T-helper 1 cell treated with Interleukin-12 subunit alpha and Interleukin-12 subunit beta and Interleukin-4 antibody, amounts not matched to agents 30 ng/mL and 1 ng/mL, for 36 hours (primary cell): ENCODE data around the gene ARHGAP20. TPM values are rescaled to one million over a fixed set of nuclear protein-coding genes. Genes with fewer than 3 reads are reported as not detected.

Experiments
- intact Hi-C: fragments of 100-400 bp; cut with micrococcal nuclease; formaldehyde crosslinking; loops from one replicate; pipeline ENCODE4 v1.15.1; 2024
- total RNA-seq: library from RNA; stranded (reverse); gene quantifications from 2 replicates; pipeline ENCODE4 v1.2.3, GENCODE V29; 2022

ARHGAP20 gene
- total RNA-seq, 1 donor from 2014 or later, result not detected

DNA sequence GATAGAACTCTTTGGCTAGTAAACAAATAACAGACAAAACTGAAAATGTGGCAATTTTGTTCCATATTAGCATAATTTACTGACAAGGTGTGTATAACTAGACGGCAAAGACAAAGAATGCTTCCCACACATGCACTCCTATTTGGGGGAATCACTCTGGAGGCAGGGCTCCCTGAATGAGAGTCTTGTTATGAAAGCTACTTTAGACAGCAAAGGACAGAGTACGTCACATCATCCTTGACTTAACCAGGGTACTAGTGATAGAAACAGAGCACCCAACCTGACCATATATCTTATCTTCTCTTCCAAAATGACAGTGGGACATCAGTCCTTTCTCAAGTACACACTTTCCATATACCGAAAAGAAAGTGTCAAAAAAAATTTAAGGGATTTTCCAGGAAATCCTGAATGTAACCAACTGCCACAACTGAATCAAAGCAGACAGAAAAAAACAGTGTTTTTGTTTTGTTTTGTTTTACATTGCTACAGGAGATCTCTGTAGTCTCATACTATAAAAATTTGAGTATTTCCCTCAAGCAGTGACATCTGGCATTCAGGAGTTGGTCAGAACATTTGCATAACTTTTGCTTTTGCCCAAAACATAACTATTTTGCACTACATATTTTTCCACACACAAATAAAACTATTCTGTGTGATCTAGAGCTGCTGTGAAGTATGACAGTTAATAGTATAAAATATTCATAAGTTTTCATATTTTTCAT lies 98.9 kb downstream of the ARHGAP20 start:
- intact Hi-C loops, result no loop called here

DNA sequence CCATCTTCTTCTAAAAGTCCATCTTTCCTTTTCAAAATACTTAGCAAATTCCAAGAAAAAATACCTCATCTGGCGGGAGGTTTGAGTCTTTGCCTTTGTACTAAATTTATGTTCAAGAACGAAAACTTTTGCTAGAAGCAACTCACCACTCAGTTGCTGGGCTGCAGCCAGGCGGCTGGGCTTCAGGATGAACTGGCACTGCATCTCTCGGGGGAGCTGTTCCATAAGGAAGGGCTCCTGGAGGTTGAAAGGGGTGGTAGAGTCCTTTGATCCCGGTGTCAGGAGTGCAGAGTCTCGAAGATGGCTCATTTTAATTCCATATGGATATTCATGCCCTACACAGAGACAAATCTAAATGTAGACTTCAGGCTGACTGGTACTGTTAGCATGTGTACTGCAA lies 105.8 kb downstream of the ARHGAP20 start:
- intact Hi-C loops, result no loop called here

DNA sequence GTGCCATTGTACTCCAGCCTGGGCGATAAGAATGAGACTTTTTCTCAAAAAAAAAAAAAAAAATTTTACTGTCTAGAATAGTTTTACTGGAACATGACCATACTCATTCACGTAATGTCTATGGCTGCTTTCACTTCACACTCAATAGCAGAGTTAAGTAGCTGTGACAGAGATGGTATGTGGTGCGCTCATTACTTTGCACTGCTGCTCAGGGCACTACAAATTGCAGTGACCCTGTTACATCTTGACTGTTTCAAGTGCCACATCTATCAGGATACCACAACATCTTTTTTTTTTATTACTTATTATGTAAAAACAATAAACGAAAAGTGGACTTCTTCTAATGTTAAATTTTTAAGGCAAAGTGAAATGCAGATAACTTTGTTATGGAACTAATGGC lies 110.3 kb downstream of the ARHGAP20 start:
- intact Hi-C loops, result no loop called here

DNA sequence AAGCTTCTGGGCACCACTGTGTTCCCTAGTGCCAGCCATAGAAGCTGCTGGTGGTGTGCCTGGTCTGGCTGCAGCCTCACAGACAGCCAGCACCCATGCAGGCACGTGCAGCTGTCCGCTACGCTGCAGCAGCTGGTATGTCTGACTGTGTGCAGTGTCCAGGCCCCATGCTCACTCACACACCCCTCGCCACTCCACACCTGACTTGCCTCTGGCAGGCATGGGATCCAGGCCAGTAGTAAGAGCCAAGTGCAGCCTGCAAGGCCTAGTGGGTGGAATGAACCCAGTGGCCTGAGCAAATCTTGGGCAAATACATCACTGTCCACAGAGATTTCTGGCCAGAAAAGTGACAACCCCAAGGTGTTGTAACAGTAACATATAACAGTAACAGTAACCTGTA lies 111.9 kb downstream of the ARHGAP20 start:
- intact Hi-C loops, result no loop called here

DNA sequence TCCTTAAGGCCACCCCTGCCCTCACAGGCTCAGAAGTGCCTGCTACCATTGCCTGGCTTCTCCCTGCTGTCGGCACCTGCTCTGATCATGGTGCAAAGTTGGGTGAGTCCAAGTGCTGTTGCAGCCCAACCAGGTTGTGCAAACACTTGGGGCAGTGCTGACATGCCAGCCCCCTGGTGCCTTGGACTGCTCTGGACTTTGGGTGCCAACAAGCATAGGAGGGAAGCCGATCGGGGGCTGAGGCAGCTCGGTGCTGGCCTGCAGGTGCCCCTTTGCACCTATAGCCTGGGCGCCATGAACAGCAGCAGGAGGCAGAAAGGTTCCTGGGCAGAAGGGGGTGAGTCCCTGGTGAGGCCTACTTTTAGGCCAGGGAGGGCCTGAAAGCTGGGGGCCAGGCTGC lies 113.0 kb downstream of the ARHGAP20 start:
- intact Hi-C loops, result no loop called here

DNA sequence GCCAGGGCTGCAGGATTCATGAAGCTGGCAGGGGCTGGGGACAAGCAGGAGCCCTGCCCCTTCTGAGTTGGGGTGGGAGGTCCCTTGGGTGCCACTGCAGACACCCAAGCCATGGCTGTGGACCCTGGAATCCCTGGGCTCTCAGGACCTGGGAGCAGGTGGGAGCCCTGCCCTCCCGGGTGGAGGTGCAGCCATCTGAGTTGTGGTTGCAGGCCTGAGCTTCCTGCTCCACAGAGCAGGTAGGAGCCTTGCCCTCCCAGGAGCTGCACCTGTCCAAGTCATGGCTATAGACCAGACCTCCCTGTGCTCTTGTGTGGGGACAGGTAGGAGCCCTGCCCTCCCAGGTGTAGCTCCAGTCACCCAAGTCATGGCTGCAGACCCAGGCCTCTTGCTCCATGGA lies 113.5 kb downstream of the ARHGAP20 start:
- intact Hi-C loops, result no loop called here

DNA sequence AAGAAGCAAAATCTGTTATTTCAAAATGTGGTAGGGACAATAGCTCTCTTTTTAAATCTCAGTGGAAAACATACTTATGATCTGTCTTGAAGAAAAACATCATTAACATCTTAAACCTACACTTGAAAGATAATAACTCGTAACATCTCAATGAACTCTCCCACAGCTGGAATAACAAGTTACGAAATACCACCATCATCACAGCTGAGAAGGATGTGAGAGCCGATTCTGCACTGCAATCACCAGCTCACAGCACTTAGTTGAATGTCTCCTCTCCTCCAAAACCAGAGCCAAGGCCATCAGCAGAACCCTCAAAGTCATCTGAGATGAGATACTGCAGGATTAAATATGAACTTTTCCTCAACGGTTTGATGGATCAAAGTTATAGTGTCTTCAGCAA lies 124.3 kb downstream of the ARHGAP20 start:
- intact Hi-C loops, result no loop called here

DNA sequence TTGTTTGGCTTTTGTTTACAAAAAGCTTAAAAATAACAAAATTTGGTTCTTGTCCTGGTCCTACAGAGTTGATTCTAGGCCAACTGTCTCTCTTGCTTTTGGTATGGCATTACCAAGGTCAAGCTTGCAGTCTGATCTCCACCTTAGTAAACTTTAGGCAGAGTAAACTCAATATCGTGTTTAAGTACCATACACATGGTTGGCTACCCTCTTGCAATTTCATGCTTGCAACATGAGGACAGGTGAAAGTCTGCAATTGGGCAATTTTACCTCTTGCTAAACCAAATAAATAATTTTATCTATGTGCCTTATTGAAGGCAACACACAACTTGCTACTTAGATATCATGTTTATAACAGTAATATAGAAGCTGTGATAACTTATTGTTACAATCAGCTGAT lies 125.1 kb downstream of the ARHGAP20 start:
- intact Hi-C loops, result no loop called here

DNA sequence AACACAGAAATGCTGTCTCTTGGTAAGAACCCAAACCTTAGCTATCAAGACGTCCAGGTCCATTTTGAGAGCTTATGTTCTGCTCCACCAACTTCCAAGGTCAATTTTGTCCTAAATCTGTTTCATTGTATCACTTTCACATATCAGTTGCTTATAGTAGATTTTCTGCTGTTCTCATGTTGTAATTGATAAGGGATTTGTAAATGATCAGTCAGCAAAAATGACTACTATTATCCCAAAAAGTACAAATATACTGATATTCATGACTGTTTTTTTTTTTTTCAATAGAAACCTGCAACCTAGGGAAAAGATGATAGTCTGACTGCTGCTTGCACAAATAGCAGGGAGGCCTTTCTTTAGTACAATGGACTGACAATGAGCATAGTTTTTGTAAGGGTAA lies 128.1 kb downstream of the ARHGAP20 start:
- intact Hi-C loops, result no loop called here

DNA sequence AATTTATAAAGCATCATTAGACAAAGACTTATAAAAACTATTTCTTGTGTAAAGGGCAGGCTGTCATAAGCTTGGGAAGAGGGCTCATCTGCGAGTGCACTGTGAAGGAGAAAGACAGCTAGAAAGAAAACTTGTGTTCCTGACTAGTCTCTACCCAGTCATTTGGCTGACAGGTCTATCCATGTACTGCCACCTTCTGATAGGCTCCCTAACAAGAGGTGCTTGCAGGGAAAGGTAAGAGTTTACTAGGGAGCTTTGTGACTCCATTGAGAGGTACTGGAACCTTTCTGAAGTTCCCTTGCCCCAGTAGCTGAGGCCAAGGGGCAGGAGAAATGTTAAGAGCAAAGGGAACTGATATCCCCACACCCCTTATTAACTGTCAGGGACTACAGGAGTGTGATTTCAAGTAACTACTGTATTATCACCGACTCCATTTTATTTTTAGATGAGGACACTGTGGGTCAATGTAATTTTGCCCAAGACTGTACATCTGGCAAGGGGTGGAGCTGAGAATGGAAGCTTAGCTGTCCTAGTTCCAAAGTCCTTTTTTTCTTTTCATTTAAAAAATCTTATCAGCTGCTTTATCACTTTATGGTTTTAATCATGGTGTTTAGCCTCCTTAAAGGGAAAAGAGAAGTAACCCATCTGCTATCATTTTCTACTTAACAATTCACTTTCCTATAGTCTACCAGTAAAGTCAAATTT lies 129.4 kb downstream of the ARHGAP20 start:
- intact Hi-C loops, result no loop called here

DNA sequence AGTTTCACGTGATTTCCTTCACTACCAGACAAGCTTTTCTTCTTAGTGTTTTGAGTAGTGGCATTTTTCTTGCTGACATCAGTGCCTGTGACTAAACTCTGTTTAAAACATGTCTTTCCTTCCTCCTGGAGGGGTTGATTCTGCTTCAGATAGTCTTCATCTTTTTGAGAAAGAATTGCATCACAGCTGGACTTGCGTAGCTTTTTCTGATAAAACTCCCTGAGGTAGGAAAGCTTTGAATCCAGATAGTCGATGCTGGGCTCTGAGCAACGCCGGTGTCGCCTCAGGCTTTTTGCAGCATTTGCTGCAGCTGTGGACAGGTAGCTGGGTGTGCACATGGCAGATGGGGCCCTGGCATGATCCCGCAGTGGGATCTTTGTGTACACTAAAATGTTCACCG lies 131.7 kb downstream of the ARHGAP20 start:
- intact Hi-C loops, result no loop called here

DNA sequence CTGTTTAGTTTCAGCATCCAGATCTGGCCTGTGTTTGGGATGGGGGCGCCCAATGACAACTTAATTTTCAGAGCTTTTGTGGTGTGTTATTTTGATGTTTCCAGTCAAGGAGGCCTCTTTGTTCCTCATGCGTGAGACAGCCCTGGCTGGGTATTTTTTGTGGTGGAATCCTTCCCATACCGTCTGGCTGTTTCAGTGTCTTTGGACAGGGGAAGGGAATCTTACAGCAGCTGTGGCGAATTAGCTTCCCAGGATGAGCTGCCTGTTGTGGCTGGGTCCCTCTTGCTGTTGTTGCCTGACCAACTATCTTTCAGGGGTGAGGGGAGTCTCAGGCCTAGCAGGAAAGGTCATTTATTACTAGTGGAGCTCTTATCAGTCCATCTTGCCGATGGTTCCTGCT lies 138.8 kb downstream of the ARHGAP20 start:
- intact Hi-C loops, result no loop called here

DNA sequence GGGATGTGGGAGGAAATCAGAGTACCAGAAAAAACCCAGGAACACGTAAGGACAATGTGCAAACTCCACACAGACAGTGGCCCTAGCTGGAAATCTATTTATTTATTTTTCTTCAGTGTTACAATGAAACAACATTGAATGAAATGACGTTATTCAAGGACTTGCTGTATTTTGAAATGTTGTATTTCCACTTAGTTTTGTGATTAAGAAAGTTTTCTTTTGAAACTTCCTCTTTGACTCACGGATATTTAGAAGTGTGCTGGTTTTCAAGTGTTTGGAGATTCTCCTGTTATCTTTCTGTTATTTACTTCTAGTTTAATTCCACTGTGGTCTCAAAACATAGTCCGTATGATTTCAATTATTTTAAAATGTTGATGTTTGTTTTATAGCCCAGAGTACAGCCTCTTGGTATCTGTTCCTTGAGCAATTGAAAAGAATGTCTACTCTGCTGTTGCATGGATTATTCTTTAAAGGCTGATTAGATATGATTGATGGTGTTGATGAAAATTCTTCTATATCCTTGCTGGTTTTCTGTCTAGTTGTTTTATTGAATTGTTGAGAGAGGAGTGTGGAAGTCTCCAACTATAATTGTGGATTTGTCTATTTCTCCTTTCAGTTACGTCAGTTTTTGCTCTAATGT lies 141.0 kb downstream of the ARHGAP20 start:
- intact Hi-C loops, result no loop called here

DNA sequence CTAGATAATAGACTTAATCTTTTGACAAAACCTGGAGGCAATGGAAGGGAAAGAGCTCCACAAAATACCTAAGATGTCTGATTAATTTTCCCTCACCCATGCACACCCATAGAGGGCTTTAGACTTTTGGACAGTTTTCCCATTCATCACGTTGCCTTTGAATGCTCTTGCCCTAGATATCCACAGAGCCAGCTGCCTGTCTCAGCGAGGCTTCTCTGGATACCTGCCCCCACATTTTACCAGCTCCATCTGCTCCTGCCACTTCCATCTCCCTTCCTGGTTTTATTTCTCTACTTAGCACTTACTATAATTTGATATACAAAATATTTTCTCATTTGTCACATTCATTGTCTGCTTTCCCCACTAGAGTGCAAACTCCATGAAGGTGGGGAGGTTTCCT lies 145.7 kb downstream of the ARHGAP20 start:
- intact Hi-C loops, result no loop called here

DNA sequence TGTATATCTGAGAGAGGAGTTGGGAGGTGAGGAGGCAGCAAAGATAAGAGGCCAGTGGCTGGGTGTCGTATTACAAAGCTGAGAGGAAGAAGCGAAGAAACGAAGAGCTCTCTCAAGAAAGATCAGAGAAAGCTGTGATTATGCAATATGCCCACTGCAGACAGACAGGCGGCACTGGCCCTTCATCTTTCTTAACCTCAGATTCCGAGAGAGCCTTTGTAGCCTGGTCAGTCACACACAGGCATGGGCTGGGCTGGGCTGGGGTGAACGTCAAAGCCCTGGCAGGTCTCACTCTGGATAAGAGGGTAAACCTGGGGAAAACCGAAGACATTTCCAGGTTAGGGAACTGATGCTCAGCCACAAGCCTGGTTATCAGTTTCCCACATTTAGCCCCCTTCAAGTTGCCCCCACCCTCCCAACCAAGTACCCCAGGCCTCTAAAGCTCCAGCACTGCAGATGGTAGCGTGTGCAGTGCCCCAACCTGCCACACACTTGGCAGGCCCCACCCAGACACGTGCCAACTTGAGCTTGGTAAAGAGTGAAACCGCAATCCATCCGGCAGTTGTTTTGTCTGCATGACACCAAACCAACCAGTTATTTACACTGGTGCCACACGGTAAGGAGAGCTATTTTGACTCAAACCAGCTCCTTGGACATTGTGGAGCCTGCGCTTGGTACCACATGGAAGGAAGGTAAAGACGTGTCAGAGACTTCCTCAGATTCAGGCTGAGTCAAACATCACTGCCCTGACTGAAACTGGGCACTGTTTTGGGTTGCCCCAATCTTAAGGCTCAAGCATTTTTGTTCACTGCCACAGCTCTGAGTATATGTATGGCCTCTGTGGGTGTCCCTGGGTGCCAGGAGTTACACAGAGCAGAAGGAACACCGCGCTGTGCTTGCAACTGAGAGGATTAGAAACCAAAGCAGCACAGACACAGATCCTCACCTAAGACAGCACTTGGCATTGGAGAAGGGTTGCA lies 146.6 kb downstream of the ARHGAP20 start:
- intact Hi-C loops, result no loop called here

DNA sequence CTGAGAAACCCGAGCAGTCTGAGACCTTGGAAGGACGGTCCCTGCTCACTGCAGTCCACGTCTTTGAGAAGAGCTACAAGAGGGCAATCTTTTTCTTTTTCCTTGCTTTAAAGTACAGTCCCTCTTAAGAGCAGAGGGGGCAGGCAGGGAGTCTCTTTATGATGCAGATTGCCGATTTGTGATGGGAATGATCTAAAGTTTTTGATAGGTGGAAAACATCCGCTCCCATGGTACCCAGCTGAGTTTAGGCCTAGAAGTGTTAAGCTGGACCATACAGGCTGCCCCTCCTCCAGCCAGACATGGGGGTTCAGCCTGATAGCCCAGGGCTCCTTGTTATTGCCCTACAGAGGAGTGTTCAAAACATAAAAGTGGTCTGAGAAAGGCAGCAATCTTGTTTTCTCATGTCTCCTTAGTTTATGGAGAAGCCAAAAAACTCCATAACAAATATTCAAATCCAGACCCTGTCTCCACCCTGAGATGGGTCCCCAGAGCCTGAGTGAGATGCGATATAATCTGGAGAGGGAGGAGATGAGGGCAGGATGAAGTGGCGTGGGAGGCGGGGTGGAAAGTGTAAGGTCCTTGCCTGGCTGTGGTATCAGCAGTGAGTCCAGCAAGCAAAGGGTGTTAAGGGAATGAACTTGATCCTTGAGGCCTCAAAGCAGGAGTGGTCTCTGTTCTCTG lies 147.4 kb downstream of the ARHGAP20 start:
- intact Hi-C loops, result no loop called here

DNA sequence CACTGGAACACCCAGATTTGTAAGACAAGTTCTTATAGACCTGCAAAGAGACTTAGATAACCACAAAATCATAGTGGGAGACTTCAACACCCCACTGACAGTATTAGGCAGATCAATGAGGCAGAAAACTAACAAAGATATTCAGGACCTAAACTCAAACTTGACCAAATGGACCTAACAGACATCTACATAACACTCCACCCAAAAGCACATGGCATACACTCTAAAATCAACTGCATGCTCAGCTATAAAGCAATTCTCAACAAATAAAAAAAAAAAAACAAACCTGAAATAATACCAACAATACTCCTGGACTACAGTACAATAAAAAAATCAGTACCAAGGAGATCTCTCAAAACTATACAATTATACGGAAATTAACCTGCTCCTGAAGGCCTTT lies 167.5 kb downstream of the ARHGAP20 start:
- intact Hi-C loops, result no loop called here

DNA sequence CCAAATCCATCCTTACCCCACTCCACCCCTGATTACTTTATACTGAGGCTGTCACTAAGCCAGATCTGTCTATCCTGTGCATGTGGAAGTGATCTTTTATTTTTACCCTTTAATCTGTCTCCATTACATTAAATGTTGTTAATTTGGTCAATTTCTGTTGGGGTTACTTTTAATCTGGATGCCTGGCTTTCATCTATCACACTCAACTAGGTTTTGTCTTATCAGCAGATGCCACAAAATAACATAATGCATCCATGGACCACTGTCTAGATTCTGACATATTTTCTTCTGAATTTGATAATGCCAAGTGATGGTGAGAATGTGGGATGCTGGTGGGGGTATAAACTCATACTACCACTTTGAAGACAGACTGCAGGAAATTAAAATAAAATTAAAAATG lies 174.1 kb downstream of the ARHGAP20 start:
- intact Hi-C loops, result no loop called here

DNA sequence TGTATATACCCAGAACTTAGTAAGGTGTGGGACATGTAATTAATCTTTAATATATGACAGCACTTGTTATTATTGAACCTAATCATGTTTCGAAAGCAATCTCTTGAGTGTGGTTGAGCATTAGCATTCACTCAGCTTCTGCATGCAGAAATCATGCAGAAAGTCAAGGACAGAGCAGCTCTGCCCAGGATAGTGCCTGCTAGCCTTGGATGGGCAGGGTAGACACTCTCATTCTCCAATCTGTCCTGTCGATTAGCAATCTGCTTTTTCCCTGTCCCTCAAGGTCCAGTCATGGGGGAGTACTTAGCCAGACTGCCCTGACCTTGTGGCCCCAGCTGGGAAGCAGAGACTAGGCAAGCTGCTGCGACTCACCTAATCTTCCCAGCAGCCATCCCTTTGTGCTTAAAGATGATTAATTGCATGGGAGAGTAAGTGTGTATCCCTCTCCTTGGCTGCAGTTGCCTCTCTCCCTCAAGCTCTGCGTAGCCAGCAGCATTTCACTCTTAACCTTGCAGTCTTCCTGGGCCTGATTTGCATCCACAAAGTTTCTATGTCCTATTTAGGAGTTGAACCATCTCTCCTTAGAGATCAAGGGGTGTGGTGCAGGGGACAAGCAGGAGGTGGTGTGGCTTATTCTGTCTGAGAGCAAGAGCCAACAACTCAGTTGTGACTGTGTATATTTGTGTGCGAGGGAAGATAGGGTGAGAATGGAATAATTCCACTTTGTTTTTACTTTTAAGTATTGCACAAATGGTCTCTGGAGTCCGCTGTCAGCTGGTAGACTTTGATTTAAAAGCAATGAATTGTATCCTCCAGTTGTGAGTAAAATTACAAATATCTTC lies 181.1 kb downstream of the ARHGAP20 start:
- intact Hi-C loops, result no loop called here

DNA sequence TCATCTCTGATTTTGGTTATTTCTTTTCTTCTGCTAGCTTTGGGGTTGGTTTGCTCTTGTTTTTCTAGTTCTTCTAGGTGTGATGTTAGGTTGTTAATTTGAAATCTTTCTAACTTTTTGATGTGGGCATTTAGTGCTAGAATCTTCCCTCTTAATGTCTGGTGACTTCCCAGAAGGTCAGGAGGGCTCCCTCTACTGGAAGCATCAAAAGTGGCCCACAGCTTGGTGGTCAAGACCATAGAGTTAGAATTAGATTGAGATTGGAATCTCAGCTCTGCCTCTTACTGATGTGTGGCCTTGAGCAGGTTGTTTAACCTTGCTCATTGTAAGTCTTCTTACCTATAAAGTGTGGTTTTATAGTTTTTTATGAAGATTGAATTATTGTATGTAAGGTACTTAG lies 183.2 kb downstream of the ARHGAP20 start:
- intact Hi-C loops, result loop anchor here (2.0 kb wide), 1 partner anchor 80 kb away; no protein-coding TSS in a partner anchor
